OCI-LY7 (cell line): Measurements from ENCODE around the gene OVCH2.

Experiments
- CTCF ChIP-seq: fragments of 200-600 bp; sonication (generic); conservative IDR thresholded peaks from 2 replicates; pipeline ENCODE4 v1.5.1; 2014; ENCODE audit warnings: mild to moderate bottlenecking, antibody characterized with exemption, low read length, moderate library complexity, mixed read lengths
- EZH2phosphoT487 ChIP-seq: fragments of 200-600 bp; sonication (generic); IDR thresholded peaks from 2 replicates; pipeline ENCODE4 v1.6.1; 2018; ENCODE audit warnings: low read depth, borderline replicate concordance, mild to moderate bottlenecking, mixed run types, antibody characterized with exemption, low read length, moderate library complexity, mixed read lengths

DNA sequence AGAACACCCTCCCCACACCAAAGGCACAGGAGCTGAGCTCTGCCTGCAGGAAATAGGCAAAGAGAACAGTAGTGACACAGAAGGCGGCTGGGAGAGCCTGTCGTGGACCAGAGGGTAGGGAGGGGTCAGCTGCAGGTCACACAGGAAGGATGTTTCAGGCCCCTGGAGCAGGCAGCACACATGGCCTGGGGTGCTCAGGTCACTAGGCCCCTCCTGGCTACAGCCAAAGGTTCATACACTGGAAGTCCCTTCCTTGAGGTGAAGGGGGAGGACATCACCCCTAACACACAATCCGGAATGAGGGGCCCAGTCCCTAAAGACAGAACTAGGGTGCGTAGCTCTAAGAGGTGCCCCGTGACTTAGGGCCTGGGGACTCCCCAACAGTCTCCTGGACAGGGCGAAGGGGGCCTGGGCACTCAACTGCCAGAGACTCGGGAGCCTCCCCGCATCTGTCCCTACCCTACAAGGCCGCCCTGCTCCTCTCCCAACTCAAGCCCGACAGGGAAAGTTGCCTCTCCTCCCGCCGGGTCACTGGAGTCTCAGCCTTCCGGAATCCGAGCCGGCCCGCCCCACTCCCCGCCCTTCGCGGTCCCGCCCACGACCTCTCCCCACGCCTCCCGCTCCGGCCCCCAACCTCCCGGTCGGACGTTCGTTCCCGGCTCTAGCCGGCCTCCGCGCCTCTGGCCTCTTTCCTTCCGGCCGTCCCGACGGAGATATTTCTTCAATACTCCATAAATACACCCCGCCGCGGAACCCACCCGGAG, 33.1 kb downstream of the OVCH2 start, which contains the start of gene CYB5R2:
- TF ChIP-seq CTCF (no peak), EZH2phosphoT487 (no peak)
